Skeletal muscle satellite cell (primary cell): Measurements from ENCODE around the gene ADCY3.

ENCODE experiments used
- H3K27me3 ChIP-seq: 2 replicates; pipeline ENCODE4 v1.7.0; 2013; ENCODE audit warnings: low read length; ENCODE audit not compliant: control insufficient read depth, insufficient read depth
- H3K36me3 ChIP-seq: 2 replicates; pipeline ENCODE4 v1.7.0; 2013; ENCODE audit warnings: mild to moderate bottlenecking, control low read depth, low read length; ENCODE audit not compliant: insufficient read depth
- H3K4me1 ChIP-seq: 2 replicates; pipeline ENCODE4 v1.7.0; 2013; ENCODE audit warnings: low read length; ENCODE audit not compliant: control insufficient read depth, insufficient read depth
- H3K4me2 ChIP-seq: 2 replicates; pipeline ENCODE4 v1.7.0; 2013; ENCODE audit warnings: mild to moderate bottlenecking, low read length
- H3K4me3 ChIP-seq: 2 replicates; pipeline ENCODE4 v1.7.0; 2013; ENCODE audit warnings: low read length
- H3K9ac ChIP-seq: 2 replicates; pipeline ENCODE4 v1.7.0; 2013; ENCODE audit warnings: mild to moderate bottlenecking, low read depth, low read length, moderate library complexity
- H3K9me3 ChIP-seq: replicated peaks from 2 replicates; pipeline ENCODE4 v1.7.0; 2013; ENCODE audit warnings: mild to moderate bottlenecking, control low read depth, low read length

ADCY3 gene

GRCh38 chr2:24885221-24886125 is 34.6 kb downstream of the ADCY3 start:
- H3K36me3 ChIP-seq: no peaks in the 10 kb centered on the region
- no peak overlapping the region for H3K4me2 ChIP-seq
- no peak overlapping the region for H3K9ac ChIP-seq
- H3K27me3 ChIP-seq: no peaks in the 10 kb centered on the region
- no peak overlapping the region for H3K4me3 ChIP-seq
- H3K4me1 ChIP-seq: peaks cover 16% of the 10 kb centered on the region
- H3K9me3 ChIP-seq: no peaks in the 10 kb centered on the region

- peaks cover 16% of the 10 kb centered on the region for H3K4me1 ChIP-seq
- no peaks in the 10 kb centered on the region for H3K27me3 ChIP-seq
- no peak overlapping the region for H3K9ac ChIP-seq
- no peak overlapping the region for H3K4me2 ChIP-seq
- no peak overlapping the region for H3K4me3 ChIP-seq
- no peaks in the 10 kb centered on the region for H3K9me3 ChIP-seq
- H3K36me3 ChIP-seq: no peaks in the 10 kb centered on the region
Observed at GRCh38 chr2:24883946-24884345, 36.1 kb downstream of the ADCY3 start.

GRCh38 chr2:24881623-24882022 is 38.4 kb downstream of the ADCY3 start:
- no peak overlapping the region for H3K9ac ChIP-seq
- H3K27me3 ChIP-seq: no peaks in the 10 kb centered on the region
- no peaks in the 10 kb centered on the region for H3K9me3 ChIP-seq
- peaks cover 14% of the 10 kb centered on the region for H3K4me1 ChIP-seq
- H3K4me3 ChIP-seq: no peak overlapping the region
- H3K4me2 ChIP-seq: no peak overlapping the region
- no peaks in the 10 kb centered on the region for H3K36me3 ChIP-seq

GRCh38 chr2:24881158-24881557 is 38.9 kb downstream of the ADCY3 start:
- H3K27me3 ChIP-seq: no peaks in the 10 kb centered on the region
- no peak overlapping the region for H3K9ac ChIP-seq
- no peak overlapping the region for H3K4me2 ChIP-seq
- H3K9me3 ChIP-seq: no peaks in the 10 kb centered on the region
- no peak overlapping the region for H3K4me3 ChIP-seq
- peaks cover 9% of the 10 kb centered on the region for H3K4me1 ChIP-seq
- H3K36me3 ChIP-seq: no peaks in the 10 kb centered on the region

- no peak overlapping the region for H3K9ac ChIP-seq
- no peak overlapping the region for H3K4me2 ChIP-seq
- no peaks in the 10 kb centered on the region for H3K36me3 ChIP-seq
- H3K27me3 ChIP-seq: no peaks in the 10 kb centered on the region
- H3K9me3 ChIP-seq: no peaks in the 10 kb centered on the region
- H3K4me3 ChIP-seq: no peak overlapping the region
- H3K4me1 ChIP-seq: peaks cover 6% of the 10 kb centered on the region
Observed at GRCh38 chr2:24878341-24878740, 41.7 kb downstream of the ADCY3 start.

GRCh38 chr2:24877646-24878045 is 42.4 kb downstream of the ADCY3 start:
- Histone ChIP-seq H3K4me1 (peaks cover 6% of the 10 kb centered on the region), H3K27me3 (no peaks in the 10 kb centered on the region), H3K36me3 (no peaks in the 10 kb centered on the region), H3K9ac (no peak overlapping the region), H3K4me3 (no peak overlapping the region), H3K4me2 (no peak overlapping the region), H3K9me3 (no peaks in the 10 kb centered on the region)

GRCh38 chr2:24877067-24877466 is 43.0 kb downstream of the ADCY3 start:
- H3K36me3 ChIP-seq: no peaks in the 10 kb centered on the region
- no peaks in the 10 kb centered on the region for H3K27me3 ChIP-seq
- H3K4me3 ChIP-seq: no peak overlapping the region
- no peak overlapping the region for H3K4me2 ChIP-seq
- no peaks in the 10 kb centered on the region for H3K9me3 ChIP-seq
- peaks cover 6% of the 10 kb centered on the region for H3K4me1 ChIP-seq
- H3K9ac ChIP-seq: no peak overlapping the region

GRCh38 chr2:24875901-24876300 is 44.1 kb downstream of the ADCY3 start:
- H3K4me3 ChIP-seq: no peak overlapping the region
- H3K4me1 ChIP-seq: peaks cover 8% of the 10 kb centered on the region
- no peaks in the 10 kb centered on the region for H3K9me3 ChIP-seq
- H3K27me3 ChIP-seq: no peaks in the 10 kb centered on the region
- H3K36me3 ChIP-seq: no peaks in the 10 kb centered on the region
- no peak overlapping the region for H3K9ac ChIP-seq
- H3K4me2 ChIP-seq: no peak overlapping the region

GRCh38 chr2:24875272-24875671 is 44.8 kb downstream of the ADCY3 start:
- peaks cover 8% of the 10 kb centered on the region for H3K4me1 ChIP-seq
- no peak overlapping the region for H3K9ac ChIP-seq
- H3K4me3 ChIP-seq: no peak overlapping the region
- no peak overlapping the region for H3K4me2 ChIP-seq
- no peaks in the 10 kb centered on the region for H3K36me3 ChIP-seq
- no peaks in the 10 kb centered on the region for H3K9me3 ChIP-seq
- H3K27me3 ChIP-seq: no peaks in the 10 kb centered on the region

GRCh38 chr2:24874035-24874434 is 46.0 kb downstream of the ADCY3 start:
- Histone ChIP-seq H3K4me3 (no peak overlapping the region), H3K4me1 (peaks cover 8% of the 10 kb centered on the region), H3K9ac (no peak overlapping the region), H3K4me2 (no peak overlapping the region), H3K36me3 (no peaks in the 10 kb centered on the region), H3K9me3 (no peaks in the 10 kb centered on the region), H3K27me3 (no peaks in the 10 kb centered on the region)

- Histone ChIP-seq H3K27me3 (no peaks in the 10 kb centered on the region), H3K4me3 (no peak overlapping the region), H3K4me1 (peaks cover 8% of the 10 kb centered on the region), H3K9ac (no peak overlapping the region), H3K36me3 (no peaks in the 10 kb centered on the region), H3K4me2 (no peak overlapping the region), H3K9me3 (no peaks in the 10 kb centered on the region)
Observed at GRCh38 chr2:24873619-24874018, 46.4 kb downstream of the ADCY3 start.
